GM19025 (cell line): ENCODE results near the gene RMND5A.

ENCODE experiments used
- ATAC-seq: cut with Tn5 transposase; IDR thresholded peaks from one replicate; pipeline ENCODE4 v1.9.1; 2021; ENCODE audit warnings: mild to moderate bottlenecking, low read depth, moderate library complexity; ENCODE audit not compliant: unreplicated experiment

Gene RMND5A

GRCh38 chr2:86789687-86790133 lies 69.6 kb downstream of the RMND5A start:
- no peak for ATAC-seq

- no peak for ATAC-seq
Measured at GRCh38 chr2:86790134-86790675, 70.1 kb downstream of the RMND5A start.

GRCh38 chr2:86790676-86791572 lies 70.8 kb downstream of the RMND5A start, which contains the start of gene CD8A:
Gene CD8A (minus strand): TSS chr2:86790913. CDS start chr2:86790825, 88 bp downstream.
- no peak for ATAC-seq

- ATAC-seq, result no peak
Measured at GRCh38 chr2:86791573-86791972, 71.5 kb downstream of the RMND5A start.

- no peak for ATAC-seq
Measured at GRCh38 chr2:86793752-86794151, 73.7 kb downstream of the RMND5A start.

GRCh38 chr2:86794861-86795260 lies 74.8 kb downstream of the RMND5A start:
- no peak for ATAC-seq

GRCh38 chr2:86800856-86801567 lies 80.9 kb downstream of the RMND5A start:
- ATAC-seq, result no peak

- no peak for ATAC-seq
Measured at GRCh38 chr2:86806059-86806857, 86.2 kb downstream of the RMND5A start.

- ATAC-seq, result no peak
Measured at GRCh38 chr2:86807133-86807467, 87.0 kb downstream of the RMND5A start.

GRCh38 chr2:86807468-86808275 lies 87.6 kb downstream of the RMND5A start:
- no peak for ATAC-seq

GRCh38 chr2:86808315-86809161 lies 88.4 kb downstream of the RMND5A start:
- peak; percentile 88 for ATAC-seq

GRCh38 chr2:86809481-86810121 lies 89.5 kb downstream of the RMND5A start:
- ATAC-seq, result no peak

- ATAC-seq, result no peak
Measured at GRCh38 chr2:86815611-86816010, 95.5 kb downstream of the RMND5A start.

GRCh38 chr2:86818114-86818801 lies 98.2 kb downstream of the RMND5A start:
- ATAC-seq, result no peak

GRCh38 chr2:86818957-86819356 lies 98.9 kb downstream of the RMND5A start:
- no peak for ATAC-seq

- ATAC-seq, result no peak
Measured at GRCh38 chr2:86821306-86821705, 101.2 kb downstream of the RMND5A start.

- ATAC-seq, result no peak
Measured at GRCh38 chr2:86821842-86822241, 101.8 kb downstream of the RMND5A start.
